Urinary bladder (tissue), 4 donors: ENCODE data around the gene GLIS2. TPM values are rescaled to one million over a fixed set of nuclear protein-coding genes. Genes with fewer than 3 reads are reported as not detected.
"Not testable (repeated sequence)": the region's sequence is repeated elsewhere in the genome, so short reads cannot be mapped to it uniquely, and the experiment has no call there.

Source experiments
- DNase-seq: peaks from one replicate; pipeline ENCODE4 v3.0.0-alpha.2; 2015; ENCODE audit errors: extremely low spot score
- H3K27ac ChIP-seq: one replicate; pipeline ENCODE4 v1.5.1; 2013; ENCODE audit warnings: low read depth, mild to moderate bottlenecking, moderate library complexity
- H3K36me3 ChIP-seq: one replicate; pipeline ENCODE4 v1.6.1; 2013; ENCODE audit warnings: mild to moderate bottlenecking, moderate library complexity; ENCODE audit not compliant: insufficient read depth
- H3K4me1 ChIP-seq: one replicate; pipeline ENCODE4 v1.6.1; 2013; ENCODE audit warnings: mild to moderate bottlenecking, moderate library complexity; ENCODE audit not compliant: insufficient read depth
- H3K4me3 ChIP-seq: one replicate; pipeline ENCODE4 v1.5.1; 2013; ENCODE audit warnings: low read depth, low read length
- WGBS: extraction: QIAGEN DNeasy Blood & Tissue Kit; methylation state at CpG from one replicate; pipeline ENCODE4 v1.1.7; 2013; 5-methylcytosine and 5-hydroxymethylcytosine counted together
- polyA plus RNA-seq: library from polyadenylated mRNA; stranded (reverse); fragments of 200-250 nt; gene quantifications from one replicate; pipeline ENCODE4 v1.2.3, GENCODE V29; 2013
- total RNA-seq: library from RNA; depleted of rRNA; stranded (reverse); fragments of >200 nt; gene quantifications from one replicate; pipeline ENCODE4 v1.2.3, GENCODE V29; 2014
- donor health status: healthy with polysubstance abuse.
- donor health status: healthy.

GLIS2 gene
- total and polyA plus RNA-seq, 2 donors = 6.1 to 22.1 TPM

DNA sequence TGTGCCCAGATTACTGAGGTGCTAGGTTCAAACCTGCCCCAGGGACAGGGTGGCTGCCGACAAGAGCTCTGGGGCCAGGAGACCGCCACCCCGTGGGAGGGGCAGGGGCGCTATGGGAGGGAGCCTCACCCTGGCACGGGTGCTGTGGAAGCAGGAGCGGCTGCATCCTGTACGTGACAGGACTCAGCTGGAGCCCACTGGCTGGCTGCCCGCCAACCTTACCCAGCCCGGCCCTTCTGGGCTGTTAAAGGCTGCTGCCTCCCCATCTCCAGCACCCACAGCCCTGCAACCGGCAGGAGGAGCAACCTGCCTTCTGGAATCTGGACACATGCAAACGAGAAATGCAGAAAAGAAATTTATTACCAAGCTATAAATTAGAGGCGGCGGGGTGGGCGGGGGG lies 24.0 kb downstream of the GLIS2 start:
- WGBS = 25% methylated on average over 14 of the region's 14 CpGs
- Histone ChIP-seq H3K4me1 (no peaks in the 10 kb centered on the region), H3K27ac (no peak overlapping the region), H3K36me3 (no peaks in the 10 kb centered on the region), H3K4me3 (no peak overlapping the region)
- no peak for DNase-seq

GRCh38 chr16:4340443-4340842 lies 24.6 kb downstream of the GLIS2 start:
- no peak overlapping the region for H3K27ac ChIP-seq
- no peak overlapping the region for H3K4me3 ChIP-seq
- DNase-seq = no peak
- no peaks in the 10 kb centered on the region for H3K36me3 ChIP-seq
- H3K4me1 ChIP-seq = no peaks in the 10 kb centered on the region
- WGBS = 75% methylated on average over 6 of the region's 6 CpGs

GRCh38 chr16:4341250-4341649 lies 25.4 kb downstream of the GLIS2 start:
- Histone ChIP-seq H3K4me3 (no peak overlapping the region), H3K36me3 (no peaks in the 10 kb centered on the region), H3K4me1 (no peaks in the 10 kb centered on the region), H3K27ac (no peak overlapping the region)
- no peak for DNase-seq
- 94% methylated on average over 13 of the region's 13 CpGs for WGBS

DNA sequence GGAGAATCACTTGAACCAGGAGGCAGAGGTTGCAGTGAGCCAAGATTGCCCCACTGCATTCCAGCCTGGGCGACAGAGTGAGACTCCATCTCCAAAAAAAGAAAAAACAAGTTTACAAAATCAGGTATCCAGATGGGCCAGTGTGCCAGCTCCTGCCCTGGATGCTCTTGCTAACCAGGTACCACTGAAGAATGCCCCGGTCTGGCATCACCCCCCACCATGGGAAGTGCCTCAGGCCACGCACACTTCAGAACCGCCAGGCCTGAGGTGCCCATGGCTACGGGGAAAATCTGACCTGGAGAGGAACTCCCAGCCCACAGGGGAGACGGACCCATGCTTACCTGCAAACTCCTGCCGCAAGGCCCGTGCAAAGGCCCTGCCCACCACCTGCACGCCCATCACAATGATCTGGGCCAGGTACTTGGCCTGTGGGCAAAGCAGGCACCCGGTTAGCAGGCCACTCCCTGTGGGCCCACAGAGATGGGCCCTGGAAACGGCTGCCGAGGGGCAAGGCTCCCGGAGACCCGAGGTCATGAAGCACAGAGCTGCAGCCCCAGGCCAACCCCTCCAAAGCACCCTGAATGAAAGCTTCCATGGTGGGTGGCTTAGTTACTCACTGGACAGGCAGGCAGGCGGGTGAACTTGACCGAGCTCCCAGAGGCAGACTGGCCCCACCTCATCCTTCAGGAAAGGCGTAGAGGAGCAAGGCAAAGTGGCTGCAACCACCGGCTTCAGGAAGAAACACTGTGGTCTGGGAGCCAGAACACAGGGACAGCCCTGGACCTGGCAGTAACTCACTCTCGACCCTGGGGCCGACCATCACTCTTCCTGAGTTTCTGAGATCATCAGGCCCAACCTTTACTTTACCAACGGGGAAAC lies 27.2 kb downstream of the GLIS2 start:
- Histone ChIP-seq H3K4me1 (no peaks in the 10 kb centered on the region), H3K27ac (no peak overlapping the region), H3K4me3 (no peak overlapping the region), H3K36me3 (no peaks in the 10 kb centered on the region)
- DNase-seq = no peak
- WGBS = 90% methylated on average over 21 of the region's 21 CpGs

GRCh38 chr16:4344300-4344982 lies 28.6 kb downstream of the GLIS2 start:
- H3K36me3 ChIP-seq, H3K27ac ChIP-seq, DNase-seq, H3K4me3 ChIP-seq, H3K4me1 ChIP-seq: not testable (repeated sequence)
- 61% methylated on average over 10 of the region's 10 CpGs for WGBS

- H3K27ac ChIP-seq = no peak overlapping the region
- H3K4me1 ChIP-seq = no peaks in the 10 kb centered on the region
- no peaks in the 10 kb centered on the region for H3K36me3 ChIP-seq
- no peak for DNase-seq
- WGBS = 86% methylated on average over 26 of the region's 26 CpGs
- no peak overlapping the region for H3K4me3 ChIP-seq
These were observed 29.3 kb downstream of the GLIS2 start for GRCh38 chr16:4344983-4345835.

GRCh38 chr16:4345836-4346781 lies 30.2 kb downstream of the GLIS2 start:
- DNase-seq = no peak
- no peak overlapping the region for H3K4me3 ChIP-seq
- H3K4me1 ChIP-seq = no peaks in the 10 kb centered on the region
- no peak overlapping the region for H3K27ac ChIP-seq
- no peaks in the 10 kb centered on the region for H3K36me3 ChIP-seq
- 78% methylated on average over 14 of the region's 14 CpGs for WGBS

- no peak overlapping the region for H3K27ac ChIP-seq
- 82% methylated on average over 8 of the region's 8 CpGs for WGBS
- no peak overlapping the region for H3K4me3 ChIP-seq
- H3K4me1 ChIP-seq = no peaks in the 10 kb centered on the region
- H3K36me3 ChIP-seq = no peaks in the 10 kb centered on the region
- DNase-seq = no peak
These were observed 31.1 kb downstream of the GLIS2 start for GRCh38 chr16:4347010-4347409.

- H3K4me3 ChIP-seq = no peak overlapping the region
- DNase-seq = no peak
- H3K27ac ChIP-seq = no peak overlapping the region
- WGBS = 79% methylated on average over 17 of the region's 17 CpGs
- no peaks in the 10 kb centered on the region for H3K4me1 ChIP-seq
- no peaks in the 10 kb centered on the region for H3K36me3 ChIP-seq
These were observed 32.1 kb downstream of the GLIS2 start for GRCh38 chr16:4347765-4348509.

DNA sequence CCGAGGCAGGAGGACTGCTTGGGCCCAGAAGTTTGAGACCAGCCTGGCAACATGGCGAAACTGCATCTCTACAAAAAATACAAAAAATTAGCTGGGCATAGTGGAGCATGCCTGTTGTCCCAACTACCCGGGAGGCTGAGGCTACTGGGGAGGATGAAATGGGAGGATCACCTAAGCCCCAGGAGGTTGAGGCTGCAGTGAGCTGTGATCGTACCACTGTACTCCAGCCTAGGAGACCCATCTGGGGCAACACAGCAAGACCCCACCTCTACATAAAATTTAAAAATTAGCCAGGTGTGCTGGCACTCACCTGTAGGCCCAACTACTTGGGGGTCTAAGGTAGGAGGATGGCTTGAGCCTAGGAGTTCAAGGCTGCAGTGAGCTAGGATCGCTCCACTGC lies 33.5 kb downstream of the GLIS2 start:
- Histone ChIP-seq H3K4me3 (no peak overlapping the region), H3K36me3 (no peaks in the 10 kb centered on the region), H3K4me1 (no peaks in the 10 kb centered on the region), H3K27ac (no peak overlapping the region)
- WGBS = 93% methylated on average over 5 of the region's 5 CpGs
- DNase-seq = no peak

GRCh38 chr16:4350365-4350786 lies 34.5 kb downstream of the GLIS2 start:
- no peak overlapping the region for H3K27ac ChIP-seq
- H3K4me1 ChIP-seq = no peaks in the 10 kb centered on the region
- peak overlapping the region; percentile 88 for H3K4me3 ChIP-seq
- WGBS = 29% methylated on average over 24 of the region's 24 CpGs
- no peak for DNase-seq
- no peaks in the 10 kb centered on the region for H3K36me3 ChIP-seq
